H9 (cell line): Measurements from ENCODE around the gene MND1. TPM values are rescaled to one million over a fixed set of nuclear protein-coding genes. Genes with fewer than 3 reads are reported as not detected.

Source experiments
- DNase-seq: peaks from one replicate; pipeline ENCODE4 v3.0.0-alpha.2; 2017
- H2AFZ ChIP-seq: one replicate; pipeline ENCODE4 v1.6.1; 2013; ENCODE audit warnings: mild to moderate bottlenecking, low read length, control low read depth, moderate library complexity
- H2AK5ac ChIP-seq: 2 replicates; pipeline ENCODE4 v1.6.1; 2013; ENCODE audit warnings: low read length, control low read depth, mixed read lengths; ENCODE audit not compliant: insufficient read length
- H2BK120ac ChIP-seq: one replicate; pipeline ENCODE4 v1.6.1; 2013; ENCODE audit warnings: low read depth, mild to moderate bottlenecking, low read length, control low read depth, inconsistent platforms; ENCODE audit not compliant: poor library complexity, severe bottlenecking
- H2BK12ac ChIP-seq: 2 replicates; pipeline ENCODE4 v1.6.1; 2013; ENCODE audit warnings: low read length, control low read depth, mixed read lengths, low read depth; ENCODE audit not compliant: insufficient read length
- H2BK15ac ChIP-seq: 2 replicates; pipeline ENCODE4 v1.6.1; 2013; ENCODE audit warnings: low read depth, low read length, control low read depth
- H2BK20ac ChIP-seq: one replicate; pipeline ENCODE4 v1.6.1; 2013; ENCODE audit warnings: low read depth, mild to moderate bottlenecking, low read length, control low read depth, inconsistent platforms; ENCODE audit not compliant: poor library complexity, severe bottlenecking
- H2BK5ac ChIP-seq: 2 replicates; pipeline ENCODE4 v1.6.1; 2013; ENCODE audit warnings: low read length, control low read depth, mixed read lengths; ENCODE audit not compliant: insufficient read length
- H3K14ac ChIP-seq: 2 replicates; pipeline ENCODE4 v1.6.1; 2013; ENCODE audit warnings: low read length, control low read depth; ENCODE audit not compliant: insufficient read depth
- H3K18ac ChIP-seq: 2 replicates; pipeline ENCODE4 v1.6.1; 2013; ENCODE audit warnings: low read depth, mild to moderate bottlenecking, mixed read lengths, low read length, control low read depth; ENCODE audit not compliant: insufficient read length
- H3K23ac ChIP-seq: 2 replicates; pipeline ENCODE4 v1.6.1; 2013; ENCODE audit warnings: low read length, control low read depth, mixed read lengths, low read depth; ENCODE audit not compliant: insufficient read length
- H3K23me2 ChIP-seq: 2 replicates; pipeline ENCODE4 v1.6.1; 2013; ENCODE audit warnings: low read depth, mild to moderate bottlenecking, mixed read lengths, low read length, control low read depth; ENCODE audit not compliant: insufficient read length, poor library complexity, severe bottlenecking
- H3K27ac ChIP-seq: 2 replicates; pipeline ENCODE4 v1.5.1; 2013; ENCODE audit warnings: low read length, control low read depth, mixed read lengths, low read depth; ENCODE audit not compliant: insufficient read length
- H3K27me3 ChIP-seq: 2 replicates; pipeline ENCODE4 v1.6.1; 2013; ENCODE audit warnings: low read length, control low read depth, inconsistent platforms; ENCODE audit not compliant: insufficient read depth
- H3K4ac ChIP-seq: 2 replicates; pipeline ENCODE4 v1.6.1; 2013; ENCODE audit warnings: low read depth, mild to moderate bottlenecking, control low read depth, inconsistent platforms, low read length, moderate library complexity
- H3K4me1 ChIP-seq: 2 replicates; pipeline ENCODE4 v1.6.1; 2013; ENCODE audit warnings: low read length, control low read depth, inconsistent platforms; ENCODE audit not compliant: insufficient read depth
- H3K4me2 ChIP-seq: 2 replicates; pipeline ENCODE4 v1.6.1; 2013; ENCODE audit warnings: low read length, control low read depth, mixed read lengths; ENCODE audit not compliant: insufficient read length, insufficient read depth
- H3K56ac ChIP-seq: 2 replicates; pipeline ENCODE4 v1.6.1; 2013; ENCODE audit warnings: low read depth, mild to moderate bottlenecking, mixed read lengths, low read length, control low read depth; ENCODE audit not compliant: insufficient read length
- H3K79me1 ChIP-seq: 2 replicates; pipeline ENCODE4 v1.6.1; 2013; ENCODE audit warnings: low read depth, mild to moderate bottlenecking, moderate library complexity, low read length, control low read depth, inconsistent platforms; ENCODE audit not compliant: insufficient read depth, poor library complexity, severe bottlenecking
- H3K79me2 ChIP-seq: 2 replicates; pipeline ENCODE4 v1.6.1; 2013; ENCODE audit warnings: low read length, control low read depth, inconsistent platforms; ENCODE audit not compliant: insufficient read depth
- H3K9ac ChIP-seq: 2 replicates; pipeline ENCODE4 v1.6.1; 2013; ENCODE audit warnings: low read length, control low read depth, mixed read lengths; ENCODE audit not compliant: insufficient read length; ENCODE audit errors: extremely low read depth
- H3K9me3 ChIP-seq: one replicate; pipeline ENCODE4 v1.6.1; 2013; ENCODE audit warnings: low read depth, low read length, inconsistent platforms; ENCODE audit not compliant: control insufficient read depth
- H3T11ph ChIP-seq: one replicate; pipeline ENCODE4 v1.6.1; 2013; ENCODE audit warnings: mild to moderate bottlenecking, low read length, control low read depth, inconsistent platforms
- H4K20me1 ChIP-seq: one replicate; pipeline ENCODE4 v1.6.1; 2013; ENCODE audit not compliant: control insufficient read depth, insufficient read length, insufficient read depth
- H4K5ac ChIP-seq: 2 replicates; pipeline ENCODE4 v1.6.1; 2013; ENCODE audit warnings: low read depth, mild to moderate bottlenecking, mixed read lengths, low read length, control low read depth; ENCODE audit not compliant: insufficient read length
- H4K8ac ChIP-seq: replicated peaks from 2 replicates; pipeline ENCODE4 v1.6.1; 2013; ENCODE audit warnings: low read length, control low read depth, mixed read lengths, low read depth; ENCODE audit not compliant: insufficient read length
- H4K91ac ChIP-seq: 2 replicates; pipeline ENCODE4 v1.6.1; 2013; ENCODE audit warnings: low read depth, mild to moderate bottlenecking, moderate library complexity, mixed read lengths, low read length, control low read depth; ENCODE audit not compliant: insufficient read length
- H3K27ac Mint-ChIP-seq, 3 experiments: 2 replicates in 2 of 3; 3 replicates in 1 of 3; pipeline ENCODE4 v1.8.0; 2020 to 2021; ENCODE audit warnings: mixed read lengths in 3 of 3, mild to moderate bottlenecking in 1 of 3, moderate library complexity in 1 of 3
- H3K27me3 Mint-ChIP-seq: 2 replicates; pipeline ENCODE4 v1.8.0; 2021; ENCODE audit warnings: low read depth, mild to moderate bottlenecking, moderate library complexity, mixed read lengths
- H3K36me3 Mint-ChIP-seq, 3 experiments: 2 replicates in 2 of 3; 3 replicates in 1 of 3; pipeline ENCODE4 v1.8.0; 2020 to 2021; ENCODE audit warnings: low read depth in 3 of 3, mixed read lengths in 3 of 3; ENCODE audit not compliant: insufficient read depth in 1 of 3
- H3K4me1 Mint-ChIP-seq, 2 experiments: 2 replicates each; pipeline ENCODE4 v1.8.0; 2020; ENCODE audit warnings: mixed read lengths in 2 of 2
- H3K4me3 Mint-ChIP-seq, 2 experiments: 2 replicates in 1 of 2; 3 replicates in 1 of 2; pipeline ENCODE4 v1.8.0; 2020 to 2021; ENCODE audit warnings: mild to moderate bottlenecking in 2 of 2, mixed read lengths in 2 of 2, moderate library complexity in 1 of 2
- H3K9me3 Mint-ChIP-seq, 2 experiments: 2 replicates in 1 of 2; 3 replicates in 1 of 2; pipeline ENCODE4 v1.8.0; 2020; ENCODE audit warnings: mild to moderate bottlenecking in 2 of 2, mixed read lengths in 2 of 2, moderate library complexity in 1 of 2
- WGBS: extraction: QIAGEN DNeasy Blood & Tissue Kit; methylation state at CpG from one replicate; pipeline ENCODE4 v1.1.7; 2013; ENCODE audit warnings: missing lambda C conversion rate, low lambda C conversion rate, mixed read lengths; ENCODE audit not compliant: insufficient read length; ENCODE audit errors: extremely low coverage; 5-methylcytosine and 5-hydroxymethylcytosine counted together
- total RNA-seq: library from RNA; stranded (reverse); gene quantifications from 2 replicates; pipeline ENCODE4 v1.2.1, GENCODE V29; 2021
- TF ChIP-seq, protein P1 (sequence below): fragments of 200-600 bp; sonication (generic); conservative IDR thresholded peaks from 3 replicates; pipeline ENCODE4 v1.8.0; 2021; ENCODE audit warnings: antibody characterized with exemption, mild to moderate bottlenecking

MND1 gene
- total RNA-seq, 1 experiment from 2014 or later = 21.0 TPM

DNA sequence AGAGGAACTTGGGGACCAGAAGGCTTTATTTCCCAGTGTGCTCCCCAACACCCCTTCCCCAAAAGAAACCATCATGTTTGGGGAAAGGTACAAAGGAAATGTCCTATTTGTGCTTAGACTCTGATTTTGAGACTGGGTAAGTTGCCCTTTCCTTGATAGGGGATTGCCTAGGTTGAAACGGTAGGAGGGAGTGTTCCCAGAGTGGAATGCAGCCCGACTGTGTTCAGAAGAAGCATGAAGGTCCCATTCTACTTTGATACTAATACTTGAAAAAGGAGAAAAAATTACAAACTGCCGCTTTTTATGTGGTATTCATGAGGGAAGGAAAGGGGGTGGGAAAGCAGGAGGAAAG lies 89.2 kb downstream of the MND1 start:
- H3K4me3 Mint-ChIP-seq = no peak overlapping the region
- no peaks in the 10 kb centered on the region for H3K36me3 Mint-ChIP-seq
- Histone ChIP-seq H2BK5ac (no peak overlapping the region), H2BK20ac (no peak overlapping the region), H4K8ac (no peak overlapping the region), H4K20me1 (no peaks in the 10 kb centered on the region), H3K9me3 (no peaks in the 10 kb centered on the region), H3K79me2 (no peaks in the 10 kb centered on the region), H3K4ac (no peak overlapping the region), H2AK5ac (no peak overlapping the region), H4K91ac (no peak overlapping the region), H3K23me2 (no peaks in the 10 kb centered on the region), H3T11ph (no peak overlapping the region), H2BK120ac (no peak overlapping the region), H3K4me2 (no peak overlapping the region), H2AFZ (no peak overlapping the region), H3K9ac (no peak overlapping the region), H2BK12ac (no peak overlapping the region), H3K4me1 (no peaks in the 10 kb centered on the region), H3K27ac (no peak overlapping the region), H3K27me3 (no peaks in the 10 kb centered on the region), H3K18ac (no peak overlapping the region), H3K23ac (no peak overlapping the region), H3K56ac (no peak overlapping the region), H3K79me1 (no peaks in the 10 kb centered on the region), H4K5ac (no peak overlapping the region), H2BK15ac (no peak overlapping the region), H3K14ac (no peak overlapping the region)
- DNase-seq = no peak
- peaks cover 0 to 8% of the 10 kb centered on the region in 2 experiments; a peak in 1 of 4 replicates for H3K4me1 Mint-ChIP-seq
- TF ChIP-seq, protein P1, sequence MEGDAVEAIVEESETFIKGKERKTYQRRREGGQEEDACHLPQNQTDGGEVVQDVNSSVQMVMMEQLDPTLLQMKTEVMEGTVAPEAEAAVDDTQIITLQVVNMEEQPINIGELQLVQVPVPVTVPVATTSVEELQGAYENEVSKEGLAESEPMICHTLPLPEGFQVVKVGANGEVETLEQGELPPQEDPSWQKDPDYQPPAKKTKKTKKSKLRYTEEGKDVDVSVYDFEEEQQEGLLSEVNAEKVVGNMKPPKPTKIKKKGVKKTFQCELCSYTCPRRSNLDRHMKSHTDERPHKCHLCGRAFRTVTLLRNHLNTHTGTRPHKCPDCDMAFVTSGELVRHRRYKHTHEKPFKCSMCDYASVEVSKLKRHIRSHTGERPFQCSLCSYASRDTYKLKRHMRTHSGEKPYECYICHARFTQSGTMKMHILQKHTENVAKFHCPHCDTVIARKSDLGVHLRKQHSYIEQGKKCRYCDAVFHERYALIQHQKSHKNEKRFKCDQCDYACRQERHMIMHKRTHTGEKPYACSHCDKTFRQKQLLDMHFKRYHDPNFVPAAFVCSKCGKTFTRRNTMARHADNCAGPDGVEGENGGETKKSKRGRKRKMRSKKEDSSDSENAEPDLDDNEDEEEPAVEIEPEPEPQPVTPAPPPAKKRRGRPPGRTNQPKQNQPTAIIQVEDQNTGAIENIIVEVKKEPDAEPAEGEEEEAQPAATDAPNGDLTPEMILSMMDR = no peak
- no CpG with 5 or more reads among the region's 3 CpGs for WGBS
- H3K27me3 Mint-ChIP-seq = no peaks in the 10 kb centered on the region
- H3K9me3 Mint-ChIP-seq = no peaks in the 10 kb centered on the region
- H3K27ac Mint-ChIP-seq = no peak overlapping the region
